AG09319 (cell line): ENCODE results near the gene PAQR7.

Experiments used
- DNase-seq: peaks from one replicate; pipeline ENCODE4 v3.0.0-alpha.2; 2010; ENCODE audit warnings: low read depth; ENCODE audit errors: extremely low read depth
- TF ChIP-seq, protein P1 (sequence below): IDR thresholded peaks from 2 replicates; pipeline ENCODE4 v1.5.1; 2011; ENCODE audit warnings: low read depth, mild to moderate bottlenecking, inconsistent platforms, low read length, moderate library complexity

The PAQR7 gene, protein sequence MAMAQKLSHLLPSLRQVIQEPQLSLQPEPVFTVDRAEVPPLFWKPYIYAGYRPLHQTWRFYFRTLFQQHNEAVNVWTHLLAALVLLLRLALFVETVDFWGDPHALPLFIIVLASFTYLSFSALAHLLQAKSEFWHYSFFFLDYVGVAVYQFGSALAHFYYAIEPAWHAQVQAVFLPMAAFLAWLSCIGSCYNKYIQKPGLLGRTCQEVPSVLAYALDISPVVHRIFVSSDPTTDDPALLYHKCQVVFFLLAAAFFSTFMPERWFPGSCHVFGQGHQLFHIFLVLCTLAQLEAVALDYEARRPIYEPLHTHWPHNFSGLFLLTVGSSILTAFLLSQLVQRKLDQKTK

DNA sequence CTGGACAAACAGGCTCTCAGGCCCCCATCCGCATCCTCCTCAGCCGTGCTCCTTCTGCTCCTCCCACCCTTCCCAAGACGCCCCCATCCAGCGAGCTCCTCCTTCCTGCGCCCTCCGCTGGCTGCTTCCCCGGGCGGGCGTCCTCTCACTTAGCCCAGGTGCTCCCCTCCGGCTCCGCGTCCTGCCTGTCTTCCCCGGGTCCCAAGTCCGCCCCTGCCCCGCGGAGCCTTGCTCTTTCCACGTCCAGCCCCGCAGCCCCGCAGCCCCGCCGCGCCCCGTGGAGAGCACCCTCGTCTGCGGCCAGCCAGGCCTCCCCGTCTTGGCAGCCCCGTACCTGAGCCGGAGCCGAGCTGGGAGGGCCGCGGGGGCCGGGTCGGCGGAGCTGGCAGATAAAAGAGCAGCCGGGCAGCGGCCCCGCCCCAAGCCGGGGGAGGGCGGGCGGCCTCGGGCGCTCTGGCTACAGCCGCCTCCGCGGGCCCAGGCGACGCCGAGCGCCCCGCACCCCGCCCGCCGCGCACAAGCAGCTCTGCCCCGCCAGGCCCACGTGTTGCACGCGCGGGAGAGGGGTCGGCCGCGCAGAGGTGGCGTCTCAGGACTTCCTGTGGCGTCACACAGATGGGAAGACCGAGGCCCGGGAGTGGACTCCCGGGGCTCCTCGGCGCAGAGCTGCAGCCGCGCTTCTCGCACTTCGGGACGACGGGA is at the start of gene PAQR7:
TSS of gene PAQR7 (minus strand) at position 555 of the 702 bp plus-strand sequence. CDS start 11,869 bp downstream, outside the sequence.
- TF ChIP-seq, protein P1, sequence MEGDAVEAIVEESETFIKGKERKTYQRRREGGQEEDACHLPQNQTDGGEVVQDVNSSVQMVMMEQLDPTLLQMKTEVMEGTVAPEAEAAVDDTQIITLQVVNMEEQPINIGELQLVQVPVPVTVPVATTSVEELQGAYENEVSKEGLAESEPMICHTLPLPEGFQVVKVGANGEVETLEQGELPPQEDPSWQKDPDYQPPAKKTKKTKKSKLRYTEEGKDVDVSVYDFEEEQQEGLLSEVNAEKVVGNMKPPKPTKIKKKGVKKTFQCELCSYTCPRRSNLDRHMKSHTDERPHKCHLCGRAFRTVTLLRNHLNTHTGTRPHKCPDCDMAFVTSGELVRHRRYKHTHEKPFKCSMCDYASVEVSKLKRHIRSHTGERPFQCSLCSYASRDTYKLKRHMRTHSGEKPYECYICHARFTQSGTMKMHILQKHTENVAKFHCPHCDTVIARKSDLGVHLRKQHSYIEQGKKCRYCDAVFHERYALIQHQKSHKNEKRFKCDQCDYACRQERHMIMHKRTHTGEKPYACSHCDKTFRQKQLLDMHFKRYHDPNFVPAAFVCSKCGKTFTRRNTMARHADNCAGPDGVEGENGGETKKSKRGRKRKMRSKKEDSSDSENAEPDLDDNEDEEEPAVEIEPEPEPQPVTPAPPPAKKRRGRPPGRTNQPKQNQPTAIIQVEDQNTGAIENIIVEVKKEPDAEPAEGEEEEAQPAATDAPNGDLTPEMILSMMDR = peak; percentile 13
- DNase-seq = peak; percentile 43

DNA sequence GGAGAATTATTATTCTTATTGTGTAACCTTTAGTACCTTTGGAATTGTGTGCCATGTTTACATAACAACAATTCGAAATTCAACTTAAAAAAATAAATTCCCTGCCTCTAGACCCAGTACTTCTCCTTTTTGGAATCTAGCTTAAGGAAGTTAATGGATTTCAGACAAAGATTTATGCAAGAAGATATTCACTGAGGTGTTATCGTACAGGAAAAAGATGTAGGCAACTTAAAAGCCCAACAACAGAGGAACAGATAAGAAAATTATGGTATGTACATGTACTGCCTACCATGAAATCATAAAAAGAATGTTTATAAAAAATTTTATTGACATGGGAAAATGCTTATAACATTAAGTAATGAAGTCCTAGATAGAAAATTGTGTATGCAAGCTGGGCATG is 48.9 kb upstream of the PAQR7 start:
- DNase-seq = no peak
- TF ChIP-seq, protein P1 = no peak

DNA sequence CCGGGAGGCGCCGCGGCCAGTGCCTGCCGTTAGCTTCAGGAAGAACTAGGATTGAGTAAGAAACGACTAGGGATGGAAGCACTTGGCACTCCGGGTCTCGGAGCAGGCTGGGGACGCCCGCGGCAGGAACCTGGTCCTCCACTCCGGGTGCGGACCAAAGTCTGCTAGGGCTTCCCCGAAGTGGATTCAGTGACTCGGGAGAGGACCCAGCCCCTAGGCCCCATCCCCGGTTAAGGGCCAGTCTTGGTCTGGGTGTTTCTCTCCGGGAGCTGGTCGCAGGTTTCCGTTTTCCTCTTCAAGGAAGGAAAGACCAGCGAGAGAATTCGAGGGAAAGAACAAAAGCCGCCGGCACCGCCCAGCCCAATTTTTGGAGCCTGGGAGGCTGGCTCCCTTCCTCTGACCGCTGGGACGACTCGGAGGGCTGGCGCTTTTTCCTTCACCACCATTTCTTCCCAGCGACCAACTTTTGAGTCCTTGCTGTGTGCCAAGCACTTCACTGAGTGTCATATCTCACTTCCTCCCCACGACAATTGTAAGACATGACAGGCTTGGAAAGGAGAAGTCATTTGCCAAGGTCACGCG is 47.6 kb upstream of the PAQR7 start:
- TF ChIP-seq, protein P1 = no peak
- no peak for DNase-seq

DNA sequence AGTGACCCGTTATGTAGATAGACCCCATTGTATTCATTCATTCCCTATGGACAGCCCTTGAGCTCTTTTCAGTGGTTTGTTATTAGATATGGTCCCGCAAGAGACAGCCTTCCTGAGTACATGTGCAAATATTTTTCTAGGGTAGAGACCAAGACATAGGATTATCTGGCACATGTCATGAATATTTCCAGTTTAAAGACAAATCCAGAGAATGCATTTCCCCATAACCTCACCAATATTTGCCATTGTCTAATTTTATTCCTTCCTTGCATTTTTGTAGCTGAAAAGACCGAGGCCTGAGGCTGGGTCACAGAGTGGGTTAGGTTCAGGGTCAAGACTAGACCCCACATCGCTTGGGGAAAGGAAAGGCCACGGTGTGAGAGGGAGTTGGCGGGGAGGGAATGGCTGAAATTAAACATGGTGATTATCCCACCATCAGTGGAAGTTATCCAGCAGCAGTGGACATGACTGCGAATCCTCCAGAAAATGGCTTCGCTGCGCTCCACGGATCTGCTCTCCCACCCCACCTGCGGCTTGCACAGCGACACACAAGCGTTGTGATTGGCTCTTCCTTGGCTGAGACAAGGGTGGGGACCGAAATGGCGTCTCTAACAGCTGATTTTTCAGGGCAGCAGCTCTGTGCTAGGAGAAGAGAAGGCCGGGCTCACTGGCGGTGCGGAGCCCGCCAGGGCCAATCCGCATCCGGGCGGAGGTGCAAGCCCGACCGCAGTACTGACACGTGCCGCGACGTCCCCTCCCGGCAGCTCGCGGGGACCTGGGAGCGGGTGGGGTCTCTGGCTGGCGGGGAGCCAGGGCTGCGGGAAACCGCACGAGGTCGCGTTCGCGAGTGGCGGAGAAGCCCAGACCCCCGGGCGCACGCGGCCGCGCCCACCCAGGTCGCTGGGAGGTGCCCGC is 46.8 kb upstream of the PAQR7 start:
- TF ChIP-seq, protein P1 = no peak
- DNase-seq = no peak

DNA sequence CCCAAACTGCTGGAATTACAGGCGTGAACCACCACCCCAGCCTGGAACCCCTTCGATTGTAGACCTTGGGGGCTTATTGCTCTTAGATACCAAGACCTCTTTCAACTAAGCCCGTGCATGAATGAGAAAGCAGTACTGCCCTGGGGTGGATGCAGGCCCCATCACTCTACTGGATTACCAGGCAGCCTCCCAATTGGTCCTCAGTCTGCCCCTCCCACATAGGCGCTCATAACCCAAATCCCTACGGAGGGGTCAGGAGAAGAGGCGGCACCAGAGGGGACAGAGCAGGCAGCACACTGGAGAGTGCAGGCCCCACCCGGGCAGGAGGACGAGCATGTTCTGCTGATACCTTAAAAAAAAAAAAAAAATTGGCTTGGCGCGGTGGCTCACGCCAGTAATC is 43.1 kb upstream of the PAQR7 start:
- DNase-seq = no peak
- TF ChIP-seq, protein P1 = no peak

DNA sequence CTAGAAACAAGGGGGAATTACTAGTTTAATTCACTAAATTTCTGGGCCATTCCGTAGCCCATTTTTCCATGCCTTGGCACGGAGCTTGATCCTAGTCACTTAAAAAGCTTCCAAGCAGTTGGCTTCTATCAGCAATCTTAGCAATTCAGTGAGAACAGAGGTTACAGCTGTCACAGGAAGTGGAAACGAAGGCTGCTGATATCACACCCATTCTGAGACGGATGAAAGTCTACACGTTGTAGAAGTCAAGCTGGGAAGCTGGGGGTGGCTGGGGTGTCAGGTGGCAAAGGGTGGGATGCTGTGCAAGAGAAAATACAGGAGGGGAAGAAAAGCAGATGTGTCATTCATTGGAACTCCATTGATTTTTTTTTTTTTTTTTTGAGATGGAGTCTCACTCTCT is 42.5 kb upstream of the PAQR7 start:
- no peak for DNase-seq
- TF ChIP-seq, protein P1 = no peak
